Immature natural killer cell (primary cell): ENCODE results near the gene NEB. TPM values are rescaled to one million over a fixed set of nuclear protein-coding genes. Genes with fewer than 3 reads are reported as not detected.

Experiments
- DNase-seq, 3 donors: peaks; one replicate each; pipeline ENCODE4 v3.0.0; 2022; ENCODE audit warnings: mixed read lengths in 1 of 3
- H3K27ac Mint-ChIP-seq, 6 donors: one replicate each; pipeline ENCODE4 v1.8.0; 2020; ENCODE audit warnings: mixed read lengths in 6 of 6, mild to moderate bottlenecking in 5 of 6, inconsistent platforms in 4 of 6, moderate library complexity in 3 of 6
- H3K27me3 Mint-ChIP-seq, 3 donors: one replicate each; pipeline ENCODE4 v1.8.0; 2020 to 2021; ENCODE audit warnings: low read depth in 3 of 3, mild to moderate bottlenecking in 3 of 3, mixed read lengths in 3 of 3, moderate library complexity in 3 of 3, inconsistent platforms in 1 of 3
- H3K36me3 Mint-ChIP-seq, 3 donors: one replicate each; pipeline ENCODE4 v1.8.0; 2020; ENCODE audit warnings: mixed read lengths in 3 of 3, inconsistent platforms in 2 of 3, mild to moderate bottlenecking in 2 of 3
- H3K4me1 Mint-ChIP-seq, 2 donors: one replicate each; pipeline ENCODE4 v1.8.0; 2020; ENCODE audit warnings: inconsistent platforms in 2 of 2, mild to moderate bottlenecking in 2 of 2, mixed read lengths in 2 of 2, moderate library complexity in 1 of 2
- H3K4me3 Mint-ChIP-seq, 5 donors: one replicate each; pipeline ENCODE4 v1.8.0; 2020; ENCODE audit warnings: mild to moderate bottlenecking in 5 of 5, mixed read lengths in 5 of 5, inconsistent platforms in 3 of 5, moderate library complexity in 3 of 5
- H3K9me3 Mint-ChIP-seq, 6 donors: one replicate each; pipeline ENCODE4 v1.8.0; 2020; ENCODE audit warnings: mild to moderate bottlenecking in 6 of 6, mixed read lengths in 6 of 6, inconsistent platforms in 4 of 6, moderate library complexity in 3 of 6
- polyA plus RNA-seq, 3 donors: library from polyadenylated mRNA; unstranded; fragments of 300-500 nt; fragmentation: Illumina TruSeq; gene quantifications; one replicate each; pipeline ENCODE4 v1.2.3, GENCODE V29; 2021

The NEB gene
- polyA plus RNA-seq, 3 donors from 2014 or later, result 0.61 TPM; not detected in 2

- Mint-ChIP-seq H3K9me3 (no peaks in the 10 kb centered on the region), H3K27me3 (no peaks in the 10 kb centered on the region), H3K27ac (no peak overlapping the region), H3K36me3 (peaks cover 11 to 38% (median 21%) of the 10 kb centered on the region in 3 donors), H3K4me1 (no peaks in the 10 kb centered on the region), H3K4me3 (no peak overlapping the region)
- no peak for DNase-seq
Measured at GRCh38 chr2:151520976-151521375, 213.3 kb downstream of the NEB start.

DNA sequence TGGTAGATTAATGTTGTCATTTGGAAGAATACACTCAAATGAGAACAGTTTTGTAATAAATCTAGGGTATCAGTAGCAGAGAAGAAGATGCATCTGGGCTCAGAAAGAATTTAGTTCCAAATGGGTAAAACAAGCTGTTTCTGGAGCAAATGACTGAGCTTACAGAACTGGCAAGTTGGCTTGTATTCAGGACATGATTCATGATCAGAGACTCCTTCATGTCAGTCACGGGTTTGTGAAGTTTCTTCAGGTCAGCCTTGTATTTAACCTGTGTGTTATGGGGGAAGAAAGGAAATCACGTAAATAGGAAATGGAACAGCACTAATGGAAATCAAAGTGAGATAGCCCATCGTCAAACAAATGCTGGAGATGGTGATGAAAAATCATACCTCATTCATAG lies 215.5 kb downstream of the NEB start:
- Mint-ChIP-seq H3K36me3 (peaks cover 15 to 45% (median 31%) of the 10 kb centered on the region in 3 donors), H3K27me3 (no peaks in the 10 kb centered on the region), H3K9me3 (no peaks in the 10 kb centered on the region), H3K27ac (peak overlapping the region in 1 of 6 donors; percentile 8), H3K4me3 (no peak overlapping the region), H3K4me1 (no peaks in the 10 kb centered on the region)
- DNase-seq, result no peak

DNA sequence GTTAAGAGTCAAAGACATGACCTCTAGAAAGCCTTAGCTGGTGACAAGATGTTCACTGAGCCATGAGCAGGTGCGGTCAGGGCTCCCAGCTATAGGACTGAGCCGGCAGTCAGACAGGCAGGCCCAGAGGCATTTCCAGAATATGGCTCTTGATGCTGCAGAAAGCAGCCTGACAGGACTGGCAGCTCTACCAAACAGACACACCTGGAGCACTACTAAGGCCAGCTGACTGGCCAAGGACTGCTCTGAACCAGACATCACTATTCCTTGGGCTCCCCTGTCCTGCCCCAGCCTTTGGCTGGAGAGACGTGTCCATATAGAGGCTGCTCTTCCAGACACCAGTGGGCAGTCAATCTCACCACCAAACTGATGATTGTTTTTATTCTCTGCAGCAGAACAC lies 225.8 kb downstream of the NEB start:
- no peak overlapping the region for H3K27ac Mint-ChIP-seq
- no peaks in the 10 kb centered on the region for H3K4me1 Mint-ChIP-seq
- no peaks in the 10 kb centered on the region for H3K9me3 Mint-ChIP-seq
- no peak overlapping the region for H3K4me3 Mint-ChIP-seq
- DNase-seq, result no peak
- H3K36me3 Mint-ChIP-seq, result peaks cover 7 to 37% (median 18%) of the 10 kb centered on the region in 3 donors
- H3K27me3 Mint-ChIP-seq, result peaks cover 0 to 2% (median 0%) of the 10 kb centered on the region in 3 donors

DNA sequence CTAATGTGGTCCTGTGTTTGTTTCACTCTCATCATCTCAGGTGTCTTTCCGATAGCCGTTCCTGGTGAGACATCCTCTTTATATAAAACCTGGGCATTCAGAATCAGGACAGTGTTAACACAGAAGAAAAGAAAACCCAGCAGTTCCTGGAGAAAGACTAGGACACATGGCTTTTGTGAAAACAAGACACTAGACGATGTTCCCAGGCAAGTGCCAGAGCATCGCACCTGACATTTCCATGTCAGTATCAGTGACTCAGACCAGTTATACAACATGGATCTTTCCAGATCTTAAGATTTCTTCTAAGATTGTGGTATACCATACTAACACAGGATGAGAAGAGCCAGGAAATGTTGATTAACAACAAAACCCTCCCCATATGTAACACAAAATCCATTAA lies 228.1 kb downstream of the NEB start:
- H3K4me1 Mint-ChIP-seq, result no peaks in the 10 kb centered on the region
- no peaks in the 10 kb centered on the region for H3K9me3 Mint-ChIP-seq
- no peak overlapping the region for H3K4me3 Mint-ChIP-seq
- H3K27ac Mint-ChIP-seq, result no peak overlapping the region
- peaks cover 0 to 2% (median 0%) of the 10 kb centered on the region in 3 donors for H3K27me3 Mint-ChIP-seq
- H3K36me3 Mint-ChIP-seq, result peaks cover 4 to 34% (median 10%) of the 10 kb centered on the region in 3 donors
- no peak for DNase-seq

GRCh38 chr2:151498178-151498577 lies 236.1 kb downstream of the NEB start:
- Mint-ChIP-seq H3K27me3 (peaks cover 0 to 1% (median 0%) of the 10 kb centered on the region in 3 donors), H3K4me1 (no peaks in the 10 kb centered on the region), H3K27ac (no peak overlapping the region), H3K36me3 (peaks cover 0 to 21% (median 19%) of the 10 kb centered on the region in 3 donors), H3K4me3 (no peak overlapping the region), H3K9me3 (no peaks in the 10 kb centered on the region)
- no peak for DNase-seq

- H3K36me3 Mint-ChIP-seq, result peaks cover 3 to 36% (median 11%) of the 10 kb centered on the region in 3 donors
- H3K4me3 Mint-ChIP-seq, result no peak overlapping the region
Measured at GRCh38 chr2:151491496-151491895, 242.8 kb downstream of the NEB start.

GRCh38 chr2:151490276-151490675 lies 244.0 kb downstream of the NEB start:
- no peaks in the 10 kb centered on the region for H3K4me1 Mint-ChIP-seq
- peaks cover 3 to 41% (median 20%) of the 10 kb centered on the region in 3 donors for H3K36me3 Mint-ChIP-seq
- no peak for DNase-seq
- no peak overlapping the region for H3K27ac Mint-ChIP-seq
- H3K9me3 Mint-ChIP-seq, result no peaks in the 10 kb centered on the region
- H3K4me3 Mint-ChIP-seq, result no peak overlapping the region
- no peaks in the 10 kb centered on the region for H3K27me3 Mint-ChIP-seq

More at GRCh38 chr2:151491496-151491895, 242.8 kb downstream of the NEB start:
- Mint-ChIP-seq H3K4me1 (no peaks in the 10 kb centered on the region), H3K27me3 (no peaks in the 10 kb centered on the region), H3K9me3 (no peaks in the 10 kb centered on the region), H3K27ac (no peak overlapping the region)
- no peak for DNase-seq

GRCh38 chr2:151486053-151486452 lies 248.2 kb downstream of the NEB start:
- no peaks in the 10 kb centered on the region for H3K4me1 Mint-ChIP-seq
- DNase-seq, result no peak
- no peak overlapping the region for H3K27ac Mint-ChIP-seq
- H3K4me3 Mint-ChIP-seq, result no peak overlapping the region
- H3K9me3 Mint-ChIP-seq, result no peaks in the 10 kb centered on the region
- peaks cover 7 to 32% (median 26%) of the 10 kb centered on the region in 3 donors for H3K36me3 Mint-ChIP-seq
- no peaks in the 10 kb centered on the region for H3K27me3 Mint-ChIP-seq

DNA sequence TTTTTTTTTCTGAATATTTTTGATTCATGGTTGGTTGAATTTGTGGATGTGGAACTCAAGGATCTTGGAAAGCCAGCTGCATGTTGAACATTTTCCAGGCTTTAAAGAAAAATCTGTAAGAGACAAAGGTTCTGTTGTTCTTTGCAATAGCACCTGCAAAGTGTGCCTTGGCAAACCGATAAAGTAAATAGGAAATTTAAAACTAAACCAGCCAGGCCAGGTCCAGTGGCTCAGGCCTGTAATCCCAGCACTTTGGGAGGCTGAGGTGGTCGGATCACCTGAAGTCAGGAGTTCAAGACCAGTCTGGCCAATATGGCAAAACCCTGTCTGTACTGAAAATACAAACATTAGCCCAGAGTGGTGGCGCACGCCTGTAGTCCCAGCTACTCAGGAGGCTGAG lies 250.2 kb downstream of the NEB start:
- H3K27me3 Mint-ChIP-seq, result peaks cover 0 to 1% (median 0%) of the 10 kb centered on the region in 3 donors
- no peak for DNase-seq
- no peak overlapping the region for H3K4me3 Mint-ChIP-seq
- no peaks in the 10 kb centered on the region for H3K9me3 Mint-ChIP-seq
- no peak overlapping the region for H3K27ac Mint-ChIP-seq
- no peaks in the 10 kb centered on the region for H3K4me1 Mint-ChIP-seq
- H3K36me3 Mint-ChIP-seq, result peaks cover 13 to 29% (median 26%) of the 10 kb centered on the region in 3 donors

GRCh38 chr2:151483546-151483945 lies 250.7 kb downstream of the NEB start:
- Mint-ChIP-seq H3K9me3 (no peaks in the 10 kb centered on the region), H3K4me1 (peaks cover 0 to 2% of the 10 kb centered on the region in 2 donors), H3K27ac (no peak overlapping the region), H3K36me3 (peaks cover 13 to 34% (median 26%) of the 10 kb centered on the region in 3 donors), H3K27me3 (peaks cover 0 to 1% (median 0%) of the 10 kb centered on the region in 3 donors), H3K4me3 (no peak overlapping the region)
- no peak for DNase-seq

DNA sequence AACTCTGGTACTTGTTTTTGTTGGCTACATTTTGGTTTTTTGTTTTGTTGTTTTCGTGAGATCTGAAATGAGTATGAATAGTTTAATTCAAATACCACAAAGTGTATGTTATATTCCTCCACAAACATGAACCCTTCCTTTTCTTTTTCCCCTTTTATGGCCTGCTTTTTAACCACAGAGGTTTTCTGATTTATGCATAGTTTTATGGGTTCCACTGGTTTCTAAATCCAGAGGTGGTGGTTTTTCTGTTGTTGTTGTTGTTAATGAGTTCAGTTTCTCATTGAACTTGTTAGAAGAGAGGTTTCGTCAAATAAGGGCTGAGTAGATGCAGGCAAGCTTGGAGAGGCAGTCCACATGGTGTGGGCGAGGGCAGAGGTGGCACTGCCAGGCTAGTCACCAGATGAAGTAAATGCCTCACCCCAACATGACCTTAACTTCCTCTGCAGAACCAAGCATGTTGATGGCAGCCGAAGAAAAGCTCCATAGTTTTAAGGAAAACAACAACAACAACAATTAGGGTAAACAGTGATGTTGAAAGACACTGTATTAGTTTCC lies 252.0 kb downstream of the NEB start:
- no peak overlapping the region for H3K4me3 Mint-ChIP-seq
- DNase-seq, result no peak
- no peaks in the 10 kb centered on the region for H3K9me3 Mint-ChIP-seq
- H3K27ac Mint-ChIP-seq, result peak overlapping the region in 2 of 6 donors; percentile 14 to 47
- H3K27me3 Mint-ChIP-seq, result peaks cover 0 to 1% (median 0%) of the 10 kb centered on the region in 3 donors
- H3K4me1 Mint-ChIP-seq, result peaks cover 0 to 6% of the 10 kb centered on the region in 2 donors
- peaks cover 13 to 36% (median 26%) of the 10 kb centered on the region in 3 donors for H3K36me3 Mint-ChIP-seq

DNA sequence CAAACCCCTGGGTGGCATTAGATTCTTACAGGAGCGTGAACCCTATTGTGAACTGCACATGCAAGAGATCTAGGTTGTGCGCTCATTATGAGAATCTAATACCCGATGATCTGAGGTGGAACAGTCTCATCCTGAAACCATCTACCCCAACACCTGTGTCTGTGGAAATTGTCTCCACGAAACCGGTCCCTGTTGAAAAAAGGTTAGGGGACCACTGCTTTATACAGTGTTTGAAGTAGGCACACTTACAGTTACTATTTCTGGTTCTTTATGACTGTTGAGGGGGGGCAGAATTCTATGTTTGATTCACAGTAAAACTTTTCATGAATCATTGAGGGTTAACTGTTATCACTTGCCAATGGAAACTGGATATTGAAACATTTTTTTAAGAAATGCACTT lies 252.5 kb downstream of the NEB start:
- Mint-ChIP-seq H3K27ac (peak overlapping the region in 1 of 6 donors; percentile 14), H3K36me3 (peaks cover 16 to 35% (median 30%) of the 10 kb centered on the region in 3 donors), H3K27me3 (peaks cover 0 to 1% (median 0%) of the 10 kb centered on the region in 3 donors), H3K4me1 (peaks cover 0 to 6% of the 10 kb centered on the region in 2 donors), H3K9me3 (no peaks in the 10 kb centered on the region), H3K4me3 (no peak overlapping the region)
- no peak for DNase-seq

DNA sequence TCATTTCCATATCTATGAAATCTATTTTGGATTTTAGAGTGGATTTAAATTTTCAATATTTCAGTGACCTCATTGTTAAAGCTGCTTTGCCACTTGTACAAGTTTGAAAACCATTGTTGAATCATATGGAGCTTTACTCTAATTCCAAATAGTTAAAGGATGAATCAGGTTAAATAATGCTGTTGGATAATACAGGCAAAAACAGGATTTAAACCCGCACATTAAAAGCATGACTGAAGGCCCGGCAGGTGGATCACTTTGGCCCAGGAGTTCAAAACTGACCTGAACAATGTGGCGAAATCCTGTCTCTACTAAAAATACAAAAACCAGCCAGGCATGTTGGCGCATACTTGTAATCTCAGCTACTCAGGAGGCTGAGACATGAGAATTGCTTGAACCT lies 256.3 kb downstream of the NEB start:
- H3K4me1 Mint-ChIP-seq, result peaks cover 0 to 15% of the 10 kb centered on the region in 2 donors
- peaks cover 0 to 1% (median 0%) of the 10 kb centered on the region in 3 donors for H3K27me3 Mint-ChIP-seq
- no peaks in the 10 kb centered on the region for H3K9me3 Mint-ChIP-seq
- H3K27ac Mint-ChIP-seq, result no peak overlapping the region
- peaks cover 24 to 35% (median 26%) of the 10 kb centered on the region in 3 donors for H3K36me3 Mint-ChIP-seq
- no peak for DNase-seq
- H3K4me3 Mint-ChIP-seq, result no peak overlapping the region

DNA sequence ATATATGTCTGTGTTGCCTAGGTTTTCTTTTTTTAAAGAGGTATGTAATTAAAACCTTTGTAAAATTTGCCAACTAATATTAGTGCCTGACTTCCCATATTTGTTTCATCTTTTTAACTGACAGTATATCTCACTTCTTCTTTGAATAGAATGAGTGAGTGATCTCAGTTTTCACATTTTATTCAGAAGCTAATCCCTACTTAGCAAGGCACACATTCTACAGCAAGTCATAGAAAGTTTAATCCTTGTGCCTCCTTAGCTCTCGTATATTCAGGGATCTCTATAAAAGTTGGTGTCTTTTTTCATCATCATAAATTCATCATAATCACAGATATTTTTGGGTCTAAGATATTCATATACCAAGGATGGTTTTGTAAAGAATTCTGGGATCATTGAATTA lies 258.0 kb downstream of the NEB start:
- peaks cover 0 to 1% (median 0%) of the 10 kb centered on the region in 3 donors for H3K27me3 Mint-ChIP-seq
- no peaks in the 10 kb centered on the region for H3K9me3 Mint-ChIP-seq
- H3K4me3 Mint-ChIP-seq, result no peak overlapping the region
- H3K27ac Mint-ChIP-seq, result no peak overlapping the region
- H3K36me3 Mint-ChIP-seq, result peaks cover 28 to 46% (median 31%) of the 10 kb centered on the region in 3 donors
- H3K4me1 Mint-ChIP-seq, result peaks cover 2 to 15% of the 10 kb centered on the region in 2 donors
- DNase-seq, result no peak

GRCh38 chr2:151475071-151475470 lies 259.2 kb downstream of the NEB start:
- DNase-seq, result no peak
- Mint-ChIP-seq H3K36me3 (peaks cover 30 to 49% (median 41%) of the 10 kb centered on the region in 3 donors), H3K27me3 (no peaks in the 10 kb centered on the region), H3K4me1 (peaks cover 2 to 15% of the 10 kb centered on the region in 2 donors), H3K27ac (peak overlapping the region in 1 of 6 donors; percentile 20), H3K9me3 (no peaks in the 10 kb centered on the region), H3K4me3 (no peak overlapping the region)
